Ramos (cell line): ENCODE results near the gene RMDN2.

ENCODE experiments used
- in situ Hi-C: fragments of 300-500 bp; cut with MboI; formaldehyde crosslinking; loops from one replicate; pipeline ENCODE4 v1.14.3; 2022; ENCODE audit warnings: low sequenced_read_pairs; ENCODE audit not compliant: unreplicated experiment

RMDN2 gene

GRCh38 chr2:38029512-38029911, 104.4 kb downstream of the RMDN2 start:
- in situ Hi-C loops, result no loop called here

- in situ Hi-C loops, result no loop called here
These were observed 105.7 kb downstream of the RMDN2 start for GRCh38 chr2:38030635-38031355.

- in situ Hi-C loops, result no loop called here
These were observed 107.9 kb downstream of the RMDN2 start for GRCh38 chr2:38032946-38033345.

- in situ Hi-C loops, result no loop called here
These were observed 108.6 kb downstream of the RMDN2 start for GRCh38 chr2:38033646-38034045.

DNA sequence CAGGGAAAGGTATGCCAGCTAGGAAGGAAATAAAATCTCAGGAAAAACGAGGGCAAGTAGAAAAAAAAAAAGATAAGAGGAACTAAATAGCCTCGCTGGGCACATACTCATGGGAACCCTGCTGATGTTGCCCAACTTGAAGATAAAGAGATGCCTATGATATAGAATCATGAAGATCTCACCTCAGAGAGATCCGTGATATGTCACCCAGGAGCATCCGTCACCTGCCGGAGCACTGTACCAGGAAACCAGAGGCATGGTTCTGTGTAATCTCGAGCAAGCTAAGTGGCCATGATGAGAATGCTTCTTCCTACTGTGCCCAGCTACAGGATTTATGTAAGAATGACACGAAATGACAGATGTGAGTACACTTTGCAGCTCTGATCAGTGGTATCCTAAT, 110.9 kb downstream of the RMDN2 start:
- in situ Hi-C loops, result no loop called here

DNA sequence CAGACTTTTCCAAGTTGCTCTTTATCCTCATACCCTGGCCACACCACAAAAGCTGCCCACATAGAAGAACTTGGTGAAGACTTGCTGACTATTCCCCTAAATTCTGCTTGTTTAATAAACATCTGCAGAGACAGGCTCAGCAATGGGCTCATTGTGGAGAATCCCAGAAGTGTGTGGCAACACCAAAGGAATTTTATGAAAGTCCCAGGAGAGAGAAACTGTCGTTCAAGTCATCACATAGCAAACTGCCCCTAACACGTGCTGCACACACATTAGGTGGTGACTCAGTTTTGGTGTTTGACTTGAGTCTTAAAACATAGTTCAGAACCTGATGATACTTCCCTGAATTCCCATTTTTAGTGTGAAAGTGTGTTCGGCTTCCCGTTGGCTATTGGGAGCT, 112.2 kb downstream of the RMDN2 start:
- in situ Hi-C loops, result no loop called here

GRCh38 chr2:38037757-38038621, 112.9 kb downstream of the RMDN2 start:
- in situ Hi-C loops, result no loop called here

DNA sequence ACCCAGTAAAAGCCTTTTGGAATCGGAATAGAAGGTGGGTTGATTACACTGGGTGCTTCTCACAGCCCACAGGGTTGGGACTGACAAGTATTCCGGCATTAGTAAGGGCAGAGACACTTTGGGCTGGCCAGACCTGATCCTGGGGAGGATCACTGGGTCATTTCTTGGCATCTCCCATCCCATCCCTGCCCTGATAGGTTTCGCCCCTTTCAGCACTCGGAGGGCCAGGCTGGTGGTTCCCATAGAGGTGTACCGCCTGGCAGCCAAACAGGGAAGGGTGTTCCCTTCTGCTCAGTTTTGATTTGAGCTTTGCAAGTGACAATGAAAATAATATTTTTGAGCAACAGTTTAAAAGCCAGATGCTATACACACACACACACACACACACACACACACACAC, 113.6 kb downstream of the RMDN2 start:
- in situ Hi-C loops, result no loop called here

DNA sequence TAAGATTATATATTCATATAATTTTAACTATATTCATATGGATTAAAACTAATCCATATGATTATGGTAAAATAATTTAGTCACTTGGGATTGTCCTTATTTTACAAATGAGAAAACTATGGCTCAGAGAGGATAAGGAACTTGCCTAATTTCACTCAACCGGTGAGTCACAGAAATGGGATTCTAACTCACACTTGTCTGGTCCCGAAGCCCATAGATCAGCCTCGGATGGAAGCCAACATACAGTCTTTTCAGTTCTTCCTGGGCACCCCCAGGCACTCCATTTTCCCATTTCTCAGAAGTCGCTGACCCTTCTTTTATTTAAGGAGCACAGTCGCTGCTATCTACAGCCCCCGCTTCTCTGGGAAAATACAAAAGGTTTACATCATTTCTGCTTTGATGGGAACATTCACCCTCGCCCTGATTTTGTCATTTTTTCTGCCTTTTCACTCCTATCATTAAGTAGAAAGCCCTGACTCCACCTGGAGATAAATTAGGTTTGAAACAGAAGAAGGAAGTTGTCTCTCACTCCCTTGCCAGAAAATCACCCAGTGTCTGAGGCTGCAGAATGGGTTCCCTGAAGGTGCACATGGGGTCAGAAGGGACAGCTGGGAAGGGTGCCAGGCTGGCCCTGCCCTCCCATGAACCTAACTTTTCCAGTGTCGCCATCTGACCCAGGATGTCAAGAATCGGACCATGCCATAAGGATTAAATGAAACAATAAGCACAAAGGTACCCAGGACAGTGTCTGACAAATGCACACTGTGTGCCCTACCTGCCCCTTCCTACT, 114.2 kb downstream of the RMDN2 start:
- in situ Hi-C loops, result no loop called here

GRCh38 chr2:38045811-38046210, 120.7 kb downstream of the RMDN2 start:
- in situ Hi-C loops, result no loop called here

DNA sequence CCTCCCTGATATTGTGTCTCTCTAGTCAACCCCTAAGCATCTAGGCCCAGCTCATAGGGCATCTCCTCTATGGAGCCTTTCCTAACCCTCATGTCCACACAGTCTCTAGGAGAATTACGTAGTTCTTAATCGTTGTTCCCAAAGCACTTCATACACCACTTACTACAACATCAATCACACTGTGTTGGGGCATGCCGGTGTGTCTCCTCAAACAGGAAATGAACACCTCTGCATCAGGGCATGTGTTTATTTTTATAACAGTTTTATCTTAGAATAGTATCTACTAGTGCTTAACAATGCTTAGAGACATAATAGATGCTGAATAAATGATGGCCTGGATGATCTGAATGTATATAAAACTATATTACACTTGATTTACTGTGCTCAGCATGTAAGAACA, 131.1 kb downstream of the RMDN2 start:
- in situ Hi-C loops, result no loop called here

DNA sequence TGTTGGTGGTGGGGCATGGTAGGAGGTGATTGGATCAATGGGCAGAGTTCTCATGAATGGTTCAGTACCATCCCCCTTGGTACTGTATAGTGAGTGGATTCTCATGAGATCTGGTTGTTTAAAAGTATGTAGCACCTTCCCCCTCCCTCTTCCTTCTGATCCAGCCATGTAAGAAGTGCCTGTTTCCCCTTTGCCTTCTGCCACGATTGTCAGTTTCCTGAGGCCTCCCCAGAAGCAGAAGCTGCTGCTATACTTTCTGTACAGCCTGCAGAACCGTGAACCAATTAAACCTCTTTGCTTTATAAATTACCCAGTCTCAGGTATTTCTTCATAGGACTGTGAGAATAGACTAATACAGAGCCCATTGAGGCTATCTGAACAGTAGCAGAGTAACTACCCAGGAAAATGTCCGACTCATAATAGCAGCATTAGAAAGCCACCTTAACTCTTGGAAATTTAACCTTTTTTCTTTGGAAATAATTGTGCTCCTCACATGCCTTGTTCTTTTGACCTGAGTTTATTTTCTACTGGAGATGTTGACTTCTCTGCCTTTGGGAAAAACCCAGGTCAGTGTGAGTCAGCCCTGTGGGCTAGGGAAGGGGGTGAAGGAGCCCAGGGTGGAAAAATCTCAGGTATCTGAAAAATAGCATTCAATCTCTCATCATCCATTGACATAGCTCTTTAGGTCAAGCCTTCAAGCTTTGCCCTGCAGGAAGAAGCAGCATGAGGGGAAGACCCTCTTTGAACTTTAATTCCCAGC, 132.7 kb downstream of the RMDN2 start:
- in situ Hi-C loops, result no loop called here

GRCh38 chr2:38060236-38061018, 135.3 kb downstream of the RMDN2 start:
- in situ Hi-C loops, result no loop called here

DNA sequence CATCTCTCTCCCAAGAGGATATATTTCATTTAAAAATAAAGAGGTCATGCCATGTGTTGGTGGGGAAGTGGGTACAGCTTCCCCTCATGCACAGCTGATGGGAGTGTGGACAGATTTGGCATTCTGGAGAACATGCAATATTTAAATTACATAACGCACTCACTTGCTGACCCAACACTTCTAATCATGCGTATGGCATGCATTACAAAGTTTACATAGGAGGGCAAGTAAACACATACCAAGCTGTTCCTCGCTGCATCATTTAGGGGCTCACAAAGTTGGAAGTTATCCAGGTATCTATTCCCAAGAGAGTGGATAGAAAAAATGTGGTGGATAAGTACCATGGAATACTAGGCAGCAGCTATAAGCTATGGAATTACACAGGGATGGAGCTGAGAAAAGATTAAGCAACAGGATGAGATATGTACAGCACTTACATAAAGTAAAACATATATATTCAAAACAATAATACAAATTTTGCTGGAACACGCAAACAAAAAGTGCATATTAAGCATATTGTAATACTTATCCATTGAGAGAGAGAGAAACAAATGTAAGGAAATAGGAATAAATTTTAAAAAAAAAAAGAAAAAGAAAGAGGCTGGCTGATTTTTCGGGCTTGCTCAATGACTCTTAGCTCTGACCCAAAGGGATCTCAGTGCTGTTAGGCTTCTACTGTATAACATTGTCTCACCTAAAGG, 139.9 kb downstream of the RMDN2 start:
- in situ Hi-C loops, result no loop called here

GRCh38 chr2:38065502-38066135, 140.5 kb downstream of the RMDN2 start:
- in situ Hi-C loops, result no loop called here

GRCh38 chr2:38066421-38067115, 141.5 kb downstream of the RMDN2 start:
- in situ Hi-C loops, result no loop called here
